Upper lobe of left lung (tissue), 4 donors: ENCODE measurements around the gene MXRA5.

Source experiments
- CTCF ChIP-seq, 6 experiments: fragments of 450-650 bp in 4 of 6; fragments of 200-600 bp in 2 of 6; sonication (generic) in 2 of 6; IDR thresholded peaks; one replicate each; pipeline ENCODE4 v1.5.1; 2016 to 2019; ENCODE audit warnings: antibody characterized with exemption in 6 of 6
- POLR2A ChIP-seq, 4 donors: fragments of 450-650 bp; IDR thresholded peaks; one replicate each; pipeline ENCODE4 v1.5.1; 2016 to 2017; ENCODE audit warnings: antibody characterized with exemption in 4 of 4, mild to moderate bottlenecking in 2 of 4
- POLR2AphosphoS5 ChIP-seq, 2 donors: sonication (generic); formaldehyde crosslinking; IDR thresholded peaks; one replicate each; pipeline ENCODE4 v1.5.1; 2017; ENCODE audit warnings: antibody characterized with exemption in 2 of 2

- TF ChIP-seq CTCF (IDR thresholded peaks at IDR 0.05): no peak
- no peak for TF ChIP-seq POLR2A (IDR thresholded peaks at IDR 0.05)
- TF ChIP-seq POLR2AphosphoS5 (IDR thresholded peaks at IDR 0.05): no peak
Observed at GRCh38 chrX:3280706-3281105, 65.7 kb downstream of the MXRA5 start.
